SK-N-SH (cell line): ENCODE results near the gene ROPN1L. TPM values are rescaled to one million over a fixed set of nuclear protein-coding genes. Genes with fewer than 3 reads are reported as not detected.

Experiments used
- CTCF ChIA-PET: fragments of 300-600, 350-600 bp; formaldehyde crosslinking; extraction: SDS; loops from one replicate; lab custom pipeline; 2021; lab: Yijun Ruan, JAX
- POLR2A ChIA-PET: fragments of 350-600 bp; sonication (Branson Sonifier 250); formaldehyde crosslinking; extraction: SDS; loops from one replicate; lab custom pipeline; 2020; ENCODE audit warnings: antibody characterized with exemption, inconsistent platforms; lab: Yijun Ruan, JAX
- DNase-seq: peaks from one replicate; pipeline ENCODE4 v3.0.0; 2012
- H2AFZ ChIP-seq: fragments of 200-600 bp; sonication (generic); 2 replicates; pipeline ENCODE4 v1.8.1; 2016; ENCODE audit warnings: antibody characterized with exemption, mild to moderate bottlenecking, low read depth
- H3F3A ChIP-seq: fragments of 200-600 bp; sonication (generic); replicated peaks from 2 replicates; pipeline ENCODE3; 2016; ENCODE audit warnings: antibody characterized with exemption, mild to moderate bottlenecking; ENCODE audit not compliant: insufficient read depth
- H3K27ac ChIP-seq, 2 experiments: fragments of 200-500 bp in 1 of 2; fragments of 200-600 bp in 1 of 2; sonication (Bioruptor generic) in 1 of 2; sonication (generic), shearing (Covaris generic) in 1 of 2; 2 replicates each; pipeline versions ENCODE4 v1.5.1 to v1.6.1; 2014 to 2016; ENCODE audit warnings: low read depth in 2 of 2, inconsistent platforms in 1 of 2, low read length in 1 of 2, mild to moderate bottlenecking in 1 of 2, mixed read lengths in 1 of 2
- H3K27me3 ChIP-seq: fragments of 200-600 bp; sonication (generic), shearing (Covaris generic); 2 replicates; pipeline ENCODE4 v1.6.1; 2016; ENCODE audit warnings: mixed run types; ENCODE audit not compliant: insufficient read depth
- H3K36me3 ChIP-seq, 2 experiments: fragments of 200-500 bp in 1 of 2; fragments of 200-600 bp in 1 of 2; sonication (Bioruptor generic) in 1 of 2; sonication (generic) in 1 of 2; replicated peaks in 1 of 2; 2 replicates each; pipeline versions ENCODE3 to v1.5.1; 2014 to 2016; ENCODE audit warnings: low read length in 1 of 2, mild to moderate bottlenecking in 1 of 2; ENCODE audit not compliant: insufficient read depth in 2 of 2, control insufficient read depth in 1 of 2
- H3K4me1 ChIP-seq, 2 experiments: fragments of 200-500 bp in 1 of 2; fragments of 200-600 bp in 1 of 2; sonication (Bioruptor generic) in 1 of 2; sonication (generic), shearing (Covaris generic) in 1 of 2; 2 replicates each; pipeline versions ENCODE4 v1.5.1 to v1.6.1; 2014 to 2016; ENCODE audit warnings: low read depth in 1 of 2, low read length in 1 of 2, mixed run types in 1 of 2; ENCODE audit not compliant: insufficient read depth in 2 of 2, control insufficient read depth in 1 of 2
- H3K4me2 ChIP-seq: fragments of 200-600 bp; sonication (generic), shearing (Covaris generic); 2 replicates; pipeline ENCODE4 v1.6.1; 2017; ENCODE audit warnings: mixed run types
- H3K4me3 ChIP-seq, 2 experiments: fragments of 200-500 bp in 1 of 2; fragments of 200-600 bp in 1 of 2; sonication (Bioruptor generic) in 1 of 2; sonication (generic), shearing (Covaris generic) in 1 of 2; 2 replicates each; pipeline versions ENCODE4 v1.5.1 to v1.8.1; 2014 to 2016; ENCODE audit warnings: low read depth in 2 of 2, inconsistent platforms in 1 of 2, low read length in 1 of 2, mild to moderate bottlenecking in 1 of 2, mixed read lengths in 1 of 2, moderate library complexity in 1 of 2
- H3K79me2 ChIP-seq: fragments of 200-600 bp; sonication (generic); 2 replicates; pipeline ENCODE4 v1.8.1; 2017; ENCODE audit warnings: mild to moderate bottlenecking; ENCODE audit not compliant: insufficient read depth
- H3K9ac ChIP-seq: fragments of 200-600 bp; sonication (generic); 2 replicates; pipeline ENCODE4 v1.6.1; 2017; ENCODE audit warnings: mixed run types
- H3K9me2 ChIP-seq: fragments of 200-600 bp; sonication (generic); 2 replicates; pipeline ENCODE4 v1.6.1; 2017; ENCODE audit warnings: mixed run types
- H3K9me3 ChIP-seq: fragments of 200-600 bp; sonication (generic); 2 replicates; pipeline ENCODE4 v1.6.1; 2017; ENCODE audit warnings: mixed run types, mild to moderate bottlenecking, moderate library complexity
- H4K20me1 ChIP-seq: fragments of 200-600 bp; sonication (generic); 2 replicates; pipeline ENCODE4 v1.6.1; 2017; ENCODE audit warnings: mild to moderate bottlenecking, mixed run types; ENCODE audit not compliant: insufficient read depth
- ELF1 ChIP-seq: IDR thresholded peaks from 2 replicates; pipeline ENCODE4 v1.4.0; 2012
- EP300 ChIP-seq, 2 experiments: IDR thresholded peaks; 2 replicates each; pipeline versions ENCODE4 v1.4.0 to v1.6.1; 2012; ENCODE audit warnings: borderline replicate concordance in 1 of 2, low read depth in 1 of 2, low read length in 1 of 2
- FOSL2 ChIP-seq: IDR thresholded peaks from 2 replicates; pipeline ENCODE4 v1.4.0; 2012; ENCODE audit warnings: low read depth, mild to moderate bottlenecking, moderate library complexity, borderline replicate concordance
- FOXJ3 ChIP-seq: sonication (generic); formaldehyde crosslinking; IDR thresholded peaks from 2 replicates; pipeline ENCODE4 v1.5.1; 2020; ENCODE audit warnings: mild to moderate bottlenecking, missing genetic modification reagents
- FOXM1 ChIP-seq: IDR thresholded peaks from 2 replicates; pipeline ENCODE4 v1.4.0; 2012; ENCODE audit warnings: low read depth, mild to moderate bottlenecking
- GABPA ChIP-seq: IDR thresholded peaks from 2 replicates; pipeline ENCODE4 v1.4.0; 2012; ENCODE audit warnings: low read depth, mild to moderate bottlenecking
- GATA2 ChIP-seq: sonication (generic); formaldehyde crosslinking; IDR thresholded peaks from 2 replicates; pipeline ENCODE4 v1.5.0; 2020; ENCODE audit warnings: mild to moderate bottlenecking, missing genetic modification reagents
- JUND ChIP-seq: IDR thresholded peaks from 2 replicates; pipeline ENCODE4 v1.4.0; 2012
- NFIC ChIP-seq: IDR thresholded peaks from 2 replicates; pipeline ENCODE4 v1.4.0; 2012; ENCODE audit warnings: borderline replicate concordance
- NRF1 ChIP-seq: IDR thresholded peaks from 2 replicates; pipeline ENCODE4 v1.6.1; 2012; ENCODE audit warnings: low read depth, mild to moderate bottlenecking, low read length
- PBX3 ChIP-seq: IDR thresholded peaks from 2 replicates; pipeline ENCODE4; 2012
- RAD21 ChIP-seq: IDR thresholded peaks from 2 replicates; pipeline ENCODE4 v1.6.1; 2012; ENCODE audit warnings: mild to moderate bottlenecking, low read length
- REST ChIP-seq: IDR thresholded peaks from 2 replicates; pipeline ENCODE4 v1.6.1; 2012; ENCODE audit warnings: mild to moderate bottlenecking, low read depth, low read length, moderate library complexity
- RXRA ChIP-seq: IDR thresholded peaks from 2 replicates; pipeline ENCODE4 v1.4.0; 2012; ENCODE audit warnings: low read depth, mild to moderate bottlenecking, borderline replicate concordance
- SMC3 ChIP-seq: IDR thresholded peaks from 2 replicates; pipeline ENCODE4 v1.6.1; 2012; ENCODE audit warnings: low read depth, low read length, improper control_type of control experiment
- TAF1 ChIP-seq: IDR thresholded peaks from 2 replicates; pipeline ENCODE4 v1.6.1; 2012; ENCODE audit warnings: low read depth, mild to moderate bottlenecking, low read length, moderate library complexity, borderline replicate concordance
- USF1 ChIP-seq: IDR thresholded peaks from 2 replicates; pipeline ENCODE4 v1.4.0; 2012; ENCODE audit warnings: low read depth, borderline replicate concordance
- USF2 ChIP-seq: fragments of 150-350 bp; IDR thresholded peaks from 2 replicates; pipeline ENCODE4 v1.6.1; 2017; ENCODE audit warnings: antibody characterized with exemption, low read length, low read depth, borderline replicate concordance
- ZBTB33 ChIP-seq: IDR thresholded peaks from 2 replicates; pipeline ENCODE4 v1.4.0; 2012; ENCODE audit warnings: low read depth, borderline replicate concordance
- WGBS: methylation state at CpG from one replicate; pipeline ENCODE4 v1.1.6; 2017; ENCODE audit warnings: low lambda C conversion rate; 5-methylcytosine and 5-hydroxymethylcytosine counted together
- polyA plus RNA-seq, 3 experiments: library from polyadenylated mRNA; depleted of rRNA; stranded (reverse); fragments of >200 nt; gene quantifications; 2 replicates each; pipeline ENCODE4 v1.2.3, GENCODE V29; 2012

Gene ROPN1L
- polyA plus RNA-seq, 1 of the 3 experiments (the other 2 are of a cell fraction) = 0.31 TPM

- Histone ChIP-seq H3K9me2 (no peaks in the 10 kb centered on the region), H3K9ac (no peak overlapping the region), H3K79me2 (no peaks in the 10 kb centered on the region), H3K9me3 (no peaks in the 10 kb centered on the region), H3K4me1 (no peaks in the 10 kb centered on the region; a peak in 1 of 4 replicates), H4K20me1 (no peaks in the 10 kb centered on the region), H3F3A (no peaks in the 10 kb centered on the region), H3K27ac (no peak overlapping the region), H3K36me3 (no peaks in the 10 kb centered on the region), H3K4me3 (no peak overlapping the region), H2AFZ (no peak overlapping the region), H3K4me2 (no peak overlapping the region), H3K27me3 (no peaks in the 10 kb centered on the region)
- CTCF ChIA-PET = interaction anchor here (1.1 to 1.9 kb wide), 2 partner anchors 38 to 136 kb away, joined by 3 to 5 read pairs; no protein-coding TSS in a partner anchor
- no peak for TF ChIP-seq RAD21
- no peak for TF ChIP-seq RXRA
- no peak for TF ChIP-seq SMC3
- no peak for TF ChIP-seq NRF1
- no peak for TF ChIP-seq ZBTB33
- no peak for TF ChIP-seq ELF1
- no peak for TF ChIP-seq FOXJ3 (CRISPR knock-in tag)
- no peak for TF ChIP-seq EP300 (IDR thresholded peaks at IDR 0.05; ENCODE audit: borderline replicate concordance in 1 of 2, low read depth in 1 of 2, low read length in 1 of 2)
- TF ChIP-seq FOXM1 = no peak
- no peak for TF ChIP-seq PBX3
- TF ChIP-seq FOSL2 = no peak
- TF ChIP-seq NFIC = no peak
- no peak for TF ChIP-seq TAF1
- TF ChIP-seq USF1 = no peak
- TF ChIP-seq GABPA = no peak
- TF ChIP-seq JUND = no peak
- no peak for TF ChIP-seq GATA2
- TF ChIP-seq REST = no peak
- TF ChIP-seq USF2 = no peak
- POLR2A ChIA-PET = no interaction called here
- DNase-seq = no peak
- 71% methylated on average over 13 of the region's 14 CpGs for WGBS
Measured at GRCh38 chr5:10490927-10491672, 49.4 kb downstream of the ROPN1L start.
